Measurements from ENCODE around the gene PRSS56.
"Not testable (repeated sequence)": the region's sequence is repeated elsewhere in the genome, so short reads cannot be mapped to it uniquely, and the experiment has no call there.

The PRSS56 gene

GRCh38 chr2:232541961-232542714, 21.9 kb downstream of the PRSS56 start:
- no peak for DNase-seq (ENCODE audit: low read depth in 2 of 2)

GRCh38 chr2:232542715-232543467, 22.7 kb downstream of the PRSS56 start:
- DNase-seq (ENCODE audit: low read depth in 2 of 2), result no peak

- no peak for DNase-seq (ENCODE audit: low read depth in 2 of 2)
Observed at GRCh38 chr2:232543491-232543890, 23.3 kb downstream of the PRSS56 start.

- no peak for DNase-seq (ENCODE audit: low read depth in 2 of 2)
Observed at GRCh38 chr2:232543928-232544631, 23.9 kb downstream of the PRSS56 start.

GRCh38 chr2:232544674-232545073, 24.5 kb downstream of the PRSS56 start:
- DNase-seq (ENCODE audit: low read depth in 2 of 2), result no peak

- no peak for DNase-seq (ENCODE audit: low read depth in 2 of 2)
Observed at GRCh38 chr2:232545511-232546375, 25.6 kb downstream of the PRSS56 start.

- DNase-seq (ENCODE audit: low read depth in 2 of 2), result no peak
Observed at GRCh38 chr2:232547991-232548390, 27.8 kb downstream of the PRSS56 start.

- no peak for DNase-seq (ENCODE audit: low read depth in 2 of 2)
Observed at GRCh38 chr2:232549655-232550353, 29.6 kb downstream of the PRSS56 start.

- DNase-seq (ENCODE audit: low read depth in 2 of 2), result peak; percentile 82 to 84
Observed at GRCh38 chr2:232550354-232551249, 30.4 kb downstream of the PRSS56 start, which contains the start of the genes EIF4E2 and TIGD1. TSS of gene EIF4E2 (plus strand) at chr2:232550689. CDS start at chr2:232550725, 36 bp downstream. TSS of gene TIGD1 (minus strand) at chr2:232550557. CDS start at chr2:232549882, 675 bp downstream.

GRCh38 chr2:232551250-232551638, 31.1 kb downstream of the PRSS56 start:
- DNase-seq (ENCODE audit: low read depth in 2 of 2), result no peak

GRCh38 chr2:232551776-232552175, 31.6 kb downstream of the PRSS56 start:
- DNase-seq (ENCODE audit: low read depth in 2 of 2), result no peak

GRCh38 chr2:232556426-232556825, 36.2 kb downstream of the PRSS56 start:
- no peak for DNase-seq (ENCODE audit: low read depth in 2 of 2)

- DNase-seq (ENCODE audit: low read depth in 2 of 2), result no peak
Observed at GRCh38 chr2:232562515-232563151, 42.4 kb downstream of the PRSS56 start.

GRCh38 chr2:232563580-232563979, 43.4 kb downstream of the PRSS56 start:
- no peak for DNase-seq (ENCODE audit: low read depth in 2 of 2)

GRCh38 chr2:232567721-232568120, 47.5 kb downstream of the PRSS56 start:
- no peak for DNase-seq (ENCODE audit: low read depth in 2 of 2)

GRCh38 chr2:232568161-232568560, 48.0 kb downstream of the PRSS56 start:
- DNase-seq (ENCODE audit: low read depth in 2 of 2), result no peak

GRCh38 chr2:232569541-232569940, 49.4 kb downstream of the PRSS56 start:
- no peak for DNase-seq (ENCODE audit: low read depth in 2 of 2)

- DNase-seq (ENCODE audit: low read depth in 2 of 2), result not testable (repeated sequence)
Observed at GRCh38 chr2:232570481-232570880, 50.3 kb downstream of the PRSS56 start.

GRCh38 chr2:232571026-232571474, 50.9 kb downstream of the PRSS56 start:
- DNase-seq (ENCODE audit: low read depth in 2 of 2), result no peak
